NCI-H2196 treated with DMSO at 0.1 percent for 48 hours (cell line): ENCODE results near the gene CYTH4.

Source experiments
- DNase-seq: peaks from one replicate; lab custom pipeline; 2025; ENCODE audit not compliant: unreplicated experiment; lab: John Stamatoyannopoulos, UW

The CYTH4 gene

GRCh38 chr22:37288521-37288920 lies 6.2 kb downstream of the CYTH4 start:
- DNase-seq = no peak

GRCh38 chr22:37289156-37289735 lies 6.9 kb downstream of the CYTH4 start:
- no peak for DNase-seq

- DNase-seq = no peak
Observed at GRCh38 chr22:37290737-37291136, 8.4 kb downstream of the CYTH4 start.

GRCh38 chr22:37291559-37292298 lies 9.4 kb downstream of the CYTH4 start:
- DNase-seq = no peak

GRCh38 chr22:37292641-37293040 lies 10.3 kb downstream of the CYTH4 start:
- no peak for DNase-seq

DNA sequence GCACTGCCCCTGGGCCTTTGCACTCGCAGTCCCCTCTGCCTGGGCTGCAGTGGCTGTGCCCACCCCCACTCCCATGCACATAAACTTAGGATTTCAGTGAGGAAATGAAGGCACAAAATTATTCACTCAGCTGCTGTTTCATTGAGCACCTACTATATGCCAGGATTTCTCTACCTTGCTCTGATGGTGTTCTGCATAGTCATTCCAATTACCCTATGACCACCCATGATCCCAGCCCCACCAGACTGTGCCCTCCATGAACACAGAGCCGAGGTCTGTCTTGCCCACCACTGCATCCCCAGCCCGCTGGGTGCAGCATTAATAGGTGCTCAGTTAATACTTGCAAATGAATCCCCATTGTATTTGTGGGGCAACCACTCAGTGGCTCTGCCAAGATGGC lies 10.9 kb downstream of the CYTH4 start:
- no peak for DNase-seq

DNA sequence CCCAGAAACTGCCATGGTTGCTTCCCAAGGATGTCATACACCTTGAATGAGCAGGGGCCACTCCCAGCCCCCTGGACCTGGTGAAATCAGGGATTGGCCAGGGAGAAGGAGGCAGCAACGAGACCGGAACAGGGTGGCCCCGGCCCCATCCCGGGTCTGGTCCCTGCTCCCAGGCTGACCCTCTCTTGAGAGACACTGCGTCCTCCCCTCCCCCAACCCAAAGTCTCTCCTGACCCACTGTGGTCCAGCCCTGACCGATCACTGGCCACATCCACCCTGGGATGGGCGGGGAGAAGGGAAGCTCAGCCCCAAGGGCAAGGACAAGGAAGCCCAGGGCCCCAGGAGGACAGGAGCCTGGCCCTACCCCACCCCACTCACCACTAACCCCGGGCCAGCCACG lies 12.4 kb downstream of the CYTH4 start:
- no peak for DNase-seq

DNA sequence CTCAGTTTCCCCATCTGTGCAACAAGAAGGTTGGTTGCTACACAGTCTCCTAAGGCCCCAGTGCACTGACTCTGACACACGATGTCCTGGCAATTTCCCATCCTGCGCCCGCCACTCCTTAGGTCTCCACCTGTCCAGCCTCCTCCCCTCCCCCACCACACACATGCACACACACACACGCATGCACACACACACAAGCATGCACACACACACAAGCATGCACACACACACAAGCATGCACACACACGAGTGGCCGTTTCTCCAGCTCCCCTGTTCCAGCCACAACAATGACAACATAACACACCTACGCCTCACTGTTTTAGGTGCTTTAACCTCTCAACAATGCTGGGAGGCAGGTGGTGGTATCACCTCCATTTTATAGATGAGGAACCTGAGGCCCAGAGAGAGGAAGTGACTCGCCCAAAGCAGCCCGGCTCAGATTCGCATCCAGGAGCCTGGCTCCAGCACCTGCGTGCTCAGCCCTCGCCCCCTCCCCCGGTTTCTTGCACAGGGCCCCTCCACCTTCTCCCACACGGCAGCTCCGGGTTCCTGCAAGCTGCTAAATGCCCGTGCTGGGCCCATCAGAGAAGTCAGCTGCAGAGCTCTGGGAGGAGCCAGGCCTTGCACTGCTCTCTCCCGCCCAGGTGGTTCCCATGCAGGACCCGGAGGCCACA lies 13.0 kb downstream of the CYTH4 start:
- DNase-seq = no peak

- no peak for DNase-seq
Observed at GRCh38 chr22:37295946-37296345, 13.6 kb downstream of the CYTH4 start.

DNA sequence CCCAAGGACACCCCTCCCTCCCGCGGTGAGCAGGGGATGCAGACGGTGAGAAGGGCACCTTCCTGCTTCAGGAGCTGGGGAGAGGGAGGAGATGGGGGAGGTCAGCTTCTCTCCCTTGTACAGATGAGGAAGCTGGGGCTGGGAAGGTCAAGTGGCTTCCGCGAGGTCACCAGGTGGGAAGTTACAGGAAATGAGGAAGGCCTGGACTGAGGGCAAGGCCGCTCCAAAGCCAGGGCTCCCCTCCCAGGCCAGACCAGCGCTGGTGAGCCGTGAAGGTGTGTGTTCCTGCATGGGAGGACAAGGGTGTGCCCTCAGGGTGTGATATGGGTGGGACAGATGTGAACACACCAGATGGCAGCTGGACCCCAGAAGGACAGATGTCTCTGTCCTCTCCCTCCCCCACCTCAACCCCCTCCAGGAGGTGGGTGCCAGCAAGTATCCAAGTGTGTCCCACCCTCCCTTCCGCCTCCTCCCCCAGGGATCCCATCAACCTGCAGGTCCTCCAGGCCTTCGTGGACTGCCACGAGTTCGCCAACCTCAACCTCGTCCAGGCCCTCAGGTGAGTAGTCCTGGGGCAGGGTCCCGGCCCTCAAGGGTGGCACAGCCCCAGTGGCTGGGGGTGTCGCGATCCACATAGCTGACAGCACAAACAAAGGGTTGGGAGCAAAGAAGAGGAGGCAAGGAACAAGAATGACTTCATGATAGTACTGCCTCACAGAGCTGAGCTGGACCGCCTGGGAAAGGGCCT lies 16.6 kb downstream of the CYTH4 start:
- DNase-seq = no peak

DNA sequence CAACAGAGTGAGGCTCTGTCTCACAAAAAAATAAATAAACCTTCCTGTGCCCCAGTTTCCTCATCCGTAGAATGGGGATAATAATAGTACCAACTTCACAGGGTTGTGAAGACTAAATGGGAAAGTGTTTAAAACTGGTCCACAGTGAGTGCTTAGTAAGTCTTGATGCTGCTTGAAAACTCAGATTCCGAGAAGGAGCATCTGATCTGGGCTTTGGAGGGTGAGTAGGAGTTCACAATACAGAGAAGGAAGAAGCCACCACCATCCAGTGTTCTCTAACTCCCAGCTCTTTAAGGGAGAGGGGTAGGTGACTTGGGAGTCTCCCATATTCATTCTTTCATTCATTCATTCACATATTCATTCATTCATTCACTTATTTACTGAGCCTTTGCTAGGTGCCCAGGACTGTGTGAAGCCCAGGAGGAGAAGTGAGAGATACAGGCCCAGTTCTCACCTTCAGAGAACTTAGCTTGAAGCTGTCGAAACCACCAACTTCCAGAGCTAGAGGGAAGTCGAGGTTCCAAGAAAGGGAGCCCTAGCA lies 17.7 kb downstream of the CYTH4 start:
- no peak for DNase-seq

DNA sequence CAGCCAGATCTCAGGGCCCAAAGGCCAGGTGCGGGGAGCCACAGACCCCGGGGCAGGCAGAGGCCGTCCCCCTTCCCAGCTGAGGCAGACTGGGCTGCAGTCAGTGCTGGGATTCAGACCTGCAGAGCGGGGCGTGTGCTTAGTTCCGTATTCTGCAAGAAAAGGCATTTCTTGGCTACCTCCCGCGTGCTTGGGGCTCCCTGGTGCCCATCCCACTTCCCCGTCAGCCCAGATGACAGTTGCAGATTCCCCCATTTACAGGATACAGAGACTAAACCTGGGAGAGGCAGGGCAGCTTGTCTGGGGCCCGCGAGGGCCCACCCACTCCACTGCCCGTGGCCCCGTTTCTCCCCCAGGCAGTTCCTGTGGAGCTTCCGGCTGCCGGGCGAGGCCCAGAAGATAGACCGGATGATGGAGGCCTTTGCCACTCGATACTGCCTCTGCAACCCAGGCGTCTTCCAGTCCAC lies 18.3 kb downstream of the CYTH4 start:
- no peak for DNase-seq

DNA sequence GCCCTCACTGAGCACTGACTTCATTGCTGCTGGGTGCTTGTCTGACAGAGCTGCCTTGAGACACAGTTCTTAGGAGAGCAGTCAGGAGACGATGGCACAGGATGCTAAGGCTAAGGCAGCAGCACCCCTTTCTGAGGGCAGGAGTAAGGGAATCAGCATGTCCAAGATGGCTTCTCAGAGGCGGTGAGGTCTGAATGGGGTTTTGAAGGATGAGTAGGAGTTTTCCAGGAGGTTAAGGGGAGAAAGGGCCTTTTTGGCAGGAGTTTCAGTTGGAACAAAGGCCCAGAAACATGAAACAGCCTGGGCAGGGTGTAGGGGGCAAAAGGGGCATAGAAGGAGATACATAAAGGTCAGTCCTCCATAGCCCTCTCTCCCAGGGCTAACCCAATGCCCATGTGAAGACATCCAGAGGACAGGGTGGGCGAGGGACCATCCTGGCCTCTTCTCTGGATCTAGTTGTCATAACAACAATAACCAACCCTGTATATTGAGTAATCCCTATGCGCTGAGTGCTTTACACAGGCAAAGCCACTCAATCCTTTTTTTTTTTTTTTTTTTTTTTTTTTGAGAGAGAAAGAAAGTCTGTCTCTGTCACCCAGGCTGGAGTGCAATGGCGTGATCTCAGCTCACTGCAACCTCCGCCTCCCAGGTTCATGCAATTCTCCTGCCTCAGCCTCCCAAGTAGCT lies 19.0 kb downstream of the CYTH4 start:
- no peak for DNase-seq

DNA sequence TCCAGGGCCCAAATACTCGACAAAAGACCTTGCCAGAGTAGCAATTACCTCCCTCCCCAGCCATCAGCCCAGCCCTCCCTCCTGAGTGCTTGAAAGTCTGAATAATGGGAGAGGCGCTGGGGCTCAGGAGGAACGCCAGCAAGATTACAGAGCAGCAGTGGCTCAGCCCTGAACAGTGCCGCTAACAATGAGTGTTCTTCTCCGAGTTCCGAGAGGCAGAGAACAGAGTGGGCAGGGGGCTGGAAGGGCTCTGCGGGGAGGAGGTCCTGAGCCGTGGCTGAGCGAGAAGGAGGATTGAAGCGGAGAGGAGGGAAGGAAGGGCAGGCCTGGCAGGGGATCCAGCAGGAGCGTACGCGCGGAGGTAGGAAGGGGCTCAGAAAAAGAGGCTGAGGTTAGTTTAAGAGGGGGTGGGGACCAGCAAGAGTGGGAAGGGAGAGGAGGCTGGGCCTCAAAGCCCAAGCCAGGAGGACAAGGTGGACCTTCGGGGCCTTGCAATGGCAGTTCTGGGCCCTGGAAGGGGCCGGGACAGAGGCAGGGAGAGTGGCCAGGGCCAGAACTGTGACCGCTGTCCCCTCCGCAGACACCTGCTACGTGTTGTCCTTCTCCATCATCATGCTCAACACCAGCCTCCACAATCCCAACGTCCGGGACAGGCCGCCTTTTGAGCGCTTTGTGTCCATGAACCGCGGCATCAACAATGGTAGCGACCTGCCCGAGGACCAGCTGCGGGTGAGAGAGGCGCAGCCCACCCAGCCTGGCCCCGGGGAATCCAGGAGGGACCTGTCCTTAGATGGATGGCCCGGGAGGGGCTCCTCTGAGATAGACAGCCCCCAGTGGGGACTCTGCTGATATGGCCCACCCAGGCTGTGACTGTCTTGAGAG lies 20.6 kb downstream of the CYTH4 start:
- DNase-seq = no peak

- no peak for DNase-seq
Observed at GRCh38 chr22:37303821-37304274, 21.5 kb downstream of the CYTH4 start.

- DNase-seq = no peak
Observed at GRCh38 chr22:37304595-37305343, 22.5 kb downstream of the CYTH4 start.

- no peak for DNase-seq
Observed at GRCh38 chr22:37305887-37306286, 23.6 kb downstream of the CYTH4 start.

DNA sequence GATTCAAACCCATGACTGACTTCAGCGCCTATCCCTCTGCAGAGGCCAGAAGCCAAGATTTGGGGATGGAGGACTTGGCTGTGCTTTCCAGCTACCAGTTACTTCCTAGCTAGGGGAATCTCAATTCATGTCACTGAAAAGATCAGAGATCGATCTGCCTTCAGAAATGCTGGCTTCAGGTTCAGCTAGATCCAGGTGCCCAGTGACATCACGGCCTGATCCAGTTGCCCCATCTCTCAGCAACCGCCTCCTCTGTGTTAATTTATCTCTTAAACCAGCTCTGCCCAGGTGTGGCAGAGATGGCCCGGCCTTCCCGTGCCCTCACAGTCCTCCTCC lies 24.2 kb downstream of the CYTH4 start:
- DNase-seq = no peak
